Hematopoietic multipotent progenitor cell treated with erythropoietin and hydrocortisone succinate and interleukin-3 and kit ligand, for 6 days (in vitro differentiated cells): ENCODE measurements around the gene PRMT5.
"Not testable (repeated sequence)": the region's sequence is repeated elsewhere in the genome, so short reads cannot be mapped to it uniquely, and the experiment has no call there.

Source experiments
- DNase-seq: peaks from one replicate; pipeline ENCODE4 v3.0.0-alpha.2; 2015

The PRMT5 gene

DNA sequence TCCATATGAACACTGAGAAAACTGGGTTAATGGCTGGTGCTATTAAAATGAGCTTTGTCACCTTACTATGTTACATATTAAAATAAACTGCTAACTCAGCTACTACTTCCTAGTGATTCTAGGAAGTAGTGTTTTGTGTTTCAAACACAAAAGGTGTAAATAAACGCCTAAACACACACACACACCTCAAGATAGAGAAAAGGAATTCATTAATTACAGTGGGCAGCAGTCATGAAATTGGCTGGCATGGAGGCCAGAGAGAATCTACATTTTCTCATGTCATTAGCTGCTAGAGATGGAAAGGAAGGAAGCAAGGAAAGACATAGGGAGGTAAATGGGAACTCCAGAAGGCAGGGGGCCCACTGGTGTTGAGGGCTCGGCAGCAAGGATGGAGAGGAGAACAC lies 787 bp upstream of the PRMT5 start:
- DNase-seq, result no peak

DNA sequence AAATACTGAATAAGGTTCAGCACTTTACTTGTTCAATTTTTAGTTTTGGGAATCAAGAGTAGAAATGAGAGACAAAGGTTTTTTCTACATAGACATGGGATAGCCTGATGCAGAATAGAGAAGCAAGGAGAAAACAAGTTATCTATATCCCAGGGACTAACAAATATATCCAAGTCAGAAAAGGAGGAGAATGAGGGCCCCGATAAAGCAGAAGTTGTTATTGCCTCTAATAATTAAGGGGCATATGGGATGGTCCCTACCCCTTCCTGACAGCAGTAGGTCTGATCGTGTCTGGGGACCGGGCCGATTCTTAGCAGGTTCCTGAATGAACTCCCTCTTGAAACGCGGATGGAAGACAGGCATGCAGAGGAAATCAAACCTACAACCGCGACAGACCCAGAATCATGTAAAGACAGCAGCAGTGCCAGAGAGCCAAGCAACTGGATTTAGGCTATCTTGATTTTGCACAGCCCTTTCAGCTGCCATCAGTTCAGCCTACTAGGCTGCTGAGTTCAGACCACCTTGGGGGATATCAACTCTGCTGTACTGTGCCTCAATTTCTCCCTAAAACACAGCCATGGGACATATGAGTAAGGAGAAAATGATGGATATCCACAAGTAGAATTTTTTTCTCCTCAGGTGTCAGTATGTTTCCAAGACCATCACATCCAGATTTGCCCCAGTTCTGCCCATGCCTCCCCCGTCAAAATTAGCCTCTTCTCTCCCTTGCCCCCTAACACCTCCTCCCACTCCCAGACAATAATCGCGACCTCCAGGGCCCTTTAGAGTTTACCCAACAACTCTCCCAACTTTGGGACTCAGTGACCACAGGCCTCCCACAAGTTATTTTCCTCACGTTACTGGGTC lies 706 bp downstream of the PRMT5 start:
- DNase-seq, result peak; percentile 60

DNA sequence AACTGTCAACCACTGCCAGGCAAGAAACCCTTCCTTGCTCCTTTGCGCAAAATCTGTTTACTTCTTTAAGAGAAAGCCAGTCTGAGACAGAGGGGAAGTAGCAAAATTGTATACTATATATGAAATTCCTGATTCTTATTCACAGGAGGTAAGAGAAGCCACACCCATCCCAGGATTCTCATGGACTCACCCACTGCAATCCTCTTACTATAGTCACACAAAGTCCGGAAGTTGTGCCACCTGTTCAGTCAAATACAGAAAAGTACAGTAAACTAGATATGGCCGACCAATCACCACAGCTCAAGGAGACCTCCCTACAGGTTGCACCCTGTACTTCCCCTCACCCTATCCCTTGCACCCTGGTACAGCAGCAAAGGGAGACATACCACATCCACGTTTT lies 2.9 kb downstream of the PRMT5 start:
- no peak for DNase-seq

DNA sequence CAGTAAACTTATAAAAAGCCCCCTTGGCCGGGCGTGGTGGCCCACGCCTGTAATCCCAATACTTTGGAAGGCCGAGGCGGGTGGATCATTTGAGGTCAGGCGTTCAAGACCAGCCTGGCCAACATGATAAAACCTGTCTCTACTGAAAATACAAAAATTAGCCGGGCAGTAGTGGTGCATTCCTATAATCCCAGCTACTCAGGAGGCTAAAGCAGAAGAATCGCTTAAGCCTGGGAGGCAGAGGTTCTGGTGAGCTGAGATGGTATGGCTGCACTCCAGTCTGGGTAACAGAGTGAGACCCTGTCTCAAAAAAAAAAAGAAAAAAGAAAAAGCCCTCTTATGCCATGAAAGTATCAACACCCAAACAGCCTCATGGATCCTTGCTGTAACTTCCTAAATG lies 3.7 kb downstream of the PRMT5 start:
- no peak for DNase-seq

DNA sequence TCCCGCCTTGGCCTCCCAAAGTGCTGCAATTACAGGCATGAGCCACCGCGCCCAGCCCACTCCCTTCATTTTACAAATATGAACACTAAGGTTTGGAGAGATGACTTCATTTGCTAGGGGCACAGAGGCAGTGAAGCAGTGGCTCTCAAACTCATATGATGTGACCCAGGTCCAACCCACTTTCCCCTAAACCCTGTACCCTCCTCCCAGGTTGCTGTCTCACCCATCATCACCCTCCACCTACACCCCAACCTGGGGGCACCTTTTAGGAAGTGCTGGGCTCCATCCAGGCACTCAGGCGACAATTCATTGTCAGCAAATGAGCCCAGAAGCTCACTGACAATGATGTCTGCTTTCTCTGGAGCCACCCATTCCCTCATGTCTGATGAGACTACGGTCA lies 5.4 kb downstream of the PRMT5 start:
- DNase-seq, result no peak

DNA sequence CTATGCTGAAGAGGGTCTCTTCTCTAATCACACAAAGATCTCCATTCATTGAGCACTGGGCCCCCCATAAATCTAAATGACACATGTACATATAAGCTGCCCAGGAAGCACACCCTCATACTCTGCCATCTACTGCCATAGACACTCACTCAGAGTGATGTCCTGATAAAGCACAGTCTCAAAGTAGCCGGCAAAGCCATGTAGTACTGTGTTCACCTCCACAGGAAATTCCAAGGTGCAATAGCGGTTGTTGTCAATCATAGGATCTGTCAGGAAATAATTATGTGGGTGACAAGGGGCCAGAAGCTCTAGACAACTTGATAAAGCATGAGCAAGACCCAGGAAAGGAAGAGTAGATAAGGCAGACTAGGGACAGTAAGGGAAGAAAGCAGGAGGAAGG lies 6.9 kb downstream of the PRMT5 start:
- DNase-seq, result no peak

DNA sequence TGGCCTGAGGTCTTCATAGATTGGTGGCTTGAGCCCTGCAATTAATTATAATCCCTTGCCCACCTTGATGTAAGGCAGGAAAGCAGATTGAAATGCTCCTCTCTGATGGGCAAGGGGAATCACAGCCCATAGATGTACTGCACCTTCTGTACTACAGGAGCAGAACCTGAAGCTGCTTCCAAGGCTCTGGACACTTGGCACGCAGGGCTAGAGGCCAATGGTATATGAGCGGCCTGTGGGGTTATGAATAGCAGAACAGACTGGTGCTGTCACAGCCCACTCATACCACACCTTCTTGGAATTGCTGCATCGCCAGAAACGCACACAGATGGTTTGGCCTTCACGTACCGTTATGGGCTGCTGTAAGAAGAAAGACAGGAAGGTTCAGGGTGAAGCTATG lies 8.5 kb downstream of the PRMT5 start:
- DNase-seq, result no peak

DNA sequence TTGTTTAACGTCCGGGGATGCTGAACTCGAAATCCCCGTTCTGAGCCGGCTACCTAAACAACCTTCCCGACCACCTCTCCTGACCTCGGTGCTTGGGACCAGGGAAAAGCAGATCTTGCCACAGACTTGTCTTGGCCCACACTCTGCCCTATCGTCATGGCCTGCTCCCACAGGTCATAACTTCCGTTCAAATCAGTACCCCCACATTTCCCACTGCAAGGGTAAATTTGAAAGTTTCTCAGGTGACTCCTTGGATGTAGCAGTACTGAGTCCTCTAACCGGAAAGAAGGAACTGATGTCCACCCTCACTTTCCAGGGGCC lies 9.6 kb downstream of the PRMT5 start:
- no peak for DNase-seq

DNA sequence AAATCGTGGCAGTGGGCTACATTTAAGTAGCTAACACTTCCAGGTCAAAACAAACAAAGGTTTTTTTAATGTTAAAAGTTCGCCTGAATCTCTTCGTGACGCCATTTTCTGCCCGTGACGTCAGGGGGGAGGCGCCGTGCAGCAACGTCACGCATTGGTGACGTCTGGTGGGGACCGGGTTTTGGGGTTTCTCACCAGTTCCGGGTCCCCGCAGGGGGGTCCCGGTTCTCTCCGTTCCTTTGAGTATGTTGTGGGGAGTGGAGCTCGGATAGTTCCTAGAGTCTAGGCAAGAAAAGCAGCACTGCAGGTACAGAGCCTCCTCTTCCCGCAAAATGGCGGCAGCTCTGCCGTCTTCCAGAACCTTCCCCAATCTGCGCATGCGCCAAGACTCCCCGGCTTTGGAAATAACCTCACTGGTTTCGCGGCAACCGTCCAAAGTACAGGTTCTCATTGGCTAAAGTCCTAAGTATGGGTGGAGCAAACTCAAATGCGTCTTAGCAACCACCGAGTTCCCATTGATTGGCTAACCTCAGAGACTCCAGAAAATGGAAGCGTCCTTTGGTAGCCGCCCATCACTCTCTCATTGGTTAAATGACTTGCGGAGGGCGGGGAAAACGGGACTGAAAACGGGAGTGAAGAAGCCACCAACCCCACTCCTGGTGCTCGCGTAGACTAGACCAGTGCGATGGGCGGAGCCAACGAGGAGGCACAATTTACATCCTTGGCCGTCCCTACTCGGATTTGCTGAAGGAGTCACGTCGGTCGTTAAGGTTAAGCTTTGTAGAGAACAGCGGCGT lies 10.2 kb downstream of the PRMT5 start, which contains the start of gene RBM23:
Gene RBM23, minus strand, starts transcription at position 346 of the 797 bp plus-strand sequence.
- peak; percentile 100 for DNase-seq

DNA sequence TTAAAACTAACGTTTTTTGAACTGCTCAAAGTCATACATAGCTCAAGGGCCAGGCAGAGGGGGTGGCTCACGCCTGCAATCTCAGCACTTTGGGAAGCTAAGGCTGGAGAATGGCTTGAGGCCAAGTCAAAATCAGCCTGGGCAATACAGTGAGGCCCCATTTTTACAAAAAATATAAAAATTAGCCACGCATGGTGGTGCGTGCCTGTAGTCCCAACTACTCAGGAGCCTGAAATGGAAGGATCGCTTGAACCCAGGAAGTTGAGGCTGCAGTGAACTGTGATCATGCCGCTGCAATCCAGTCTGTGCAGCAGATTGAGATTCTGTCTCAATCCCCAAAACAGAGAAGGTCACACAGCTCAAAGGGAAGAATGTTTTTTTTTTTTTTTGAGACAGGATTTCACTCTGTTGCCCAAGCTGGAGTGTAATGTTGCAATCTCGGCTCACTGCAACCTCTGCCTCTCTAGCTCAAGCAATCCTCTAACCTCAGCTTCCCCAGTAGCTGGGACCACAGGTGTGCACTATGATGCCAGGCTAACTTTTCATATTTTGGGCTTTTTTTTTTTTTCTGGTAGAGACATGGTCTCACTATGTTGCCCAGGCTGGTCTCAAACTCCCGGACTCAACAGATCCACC lies 13.2 kb downstream of the PRMT5 start:
- peak; percentile 49 for DNase-seq

DNA sequence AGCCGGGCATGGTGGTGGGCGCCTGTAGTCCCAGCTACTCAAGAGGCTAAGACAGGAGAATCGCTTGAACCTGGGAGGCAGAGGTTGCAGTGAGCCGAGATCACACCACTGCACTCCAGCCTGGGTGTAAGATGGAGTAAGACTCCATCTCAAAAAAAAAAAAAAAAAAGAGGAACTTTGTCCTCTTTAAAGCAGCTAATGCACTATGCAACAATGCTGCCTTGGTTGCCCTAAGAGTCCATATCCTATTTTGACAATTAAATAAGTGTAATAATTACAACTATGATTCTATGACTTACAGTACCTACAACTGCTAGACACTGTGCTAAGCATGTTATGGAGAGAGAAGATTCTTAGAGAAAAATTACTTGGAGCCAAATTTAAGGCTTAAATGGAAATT lies 14.3 kb downstream of the PRMT5 start:
- DNase-seq, result not testable (repeated sequence)

DNA sequence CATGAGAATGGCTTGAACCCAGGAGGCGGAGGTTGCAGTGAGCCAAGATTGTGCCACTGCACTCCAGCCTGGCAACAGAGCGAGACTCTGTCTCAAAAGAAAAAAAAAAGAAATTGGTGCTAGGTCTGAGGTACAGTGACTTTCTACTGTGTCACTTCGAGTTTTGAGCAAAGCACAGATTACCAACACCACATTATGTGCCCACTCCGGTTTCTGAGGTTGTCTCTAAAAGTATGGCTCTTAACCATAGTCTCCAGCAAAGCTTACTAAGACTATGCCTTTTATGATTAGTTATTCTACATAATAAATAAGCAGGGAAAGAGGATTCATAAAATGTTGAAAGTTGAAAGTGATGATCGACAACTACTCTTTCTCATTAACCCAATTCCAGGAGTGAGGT lies 18.3 kb downstream of the PRMT5 start:
- no peak for DNase-seq

DNA sequence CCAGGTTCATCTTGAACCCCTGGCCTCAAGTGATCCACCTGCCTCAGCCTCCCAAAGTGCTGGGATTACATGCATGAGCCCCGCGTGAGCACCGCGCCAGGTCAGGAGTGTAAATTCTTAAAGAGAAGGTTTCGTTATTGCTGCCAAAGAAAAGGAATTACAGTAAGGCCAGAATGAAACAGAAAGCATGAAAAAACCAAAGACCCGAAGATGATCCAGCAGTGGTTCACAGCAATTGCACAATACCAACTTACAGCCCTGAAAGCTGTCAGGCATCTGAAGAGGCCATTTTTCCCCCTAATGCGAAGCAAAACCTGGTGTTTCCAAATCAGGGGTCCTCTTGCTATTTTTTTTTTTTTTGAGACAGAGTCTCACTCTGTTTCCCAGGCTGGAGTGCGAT lies 20.6 kb downstream of the PRMT5 start:
- no peak for DNase-seq

DNA sequence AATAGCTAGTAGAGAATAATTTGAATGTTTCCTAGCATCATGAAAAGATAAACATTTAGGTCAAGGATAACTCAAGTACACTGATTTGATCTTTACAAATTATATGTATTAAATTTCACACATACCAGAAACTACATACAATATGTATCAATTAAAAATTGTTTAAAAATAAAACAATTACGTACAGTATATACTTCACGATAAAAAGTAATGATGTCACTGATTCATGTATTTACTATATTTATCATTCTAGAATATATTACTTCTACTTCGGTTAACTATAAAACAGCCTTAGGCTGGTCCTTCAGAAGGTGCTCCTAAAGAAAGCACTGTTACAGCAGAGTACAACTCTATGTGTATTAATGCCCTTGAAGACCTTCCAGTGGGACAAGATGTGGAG lies 21.7 kb downstream of the PRMT5 start:
- DNase-seq, result no peak

DNA sequence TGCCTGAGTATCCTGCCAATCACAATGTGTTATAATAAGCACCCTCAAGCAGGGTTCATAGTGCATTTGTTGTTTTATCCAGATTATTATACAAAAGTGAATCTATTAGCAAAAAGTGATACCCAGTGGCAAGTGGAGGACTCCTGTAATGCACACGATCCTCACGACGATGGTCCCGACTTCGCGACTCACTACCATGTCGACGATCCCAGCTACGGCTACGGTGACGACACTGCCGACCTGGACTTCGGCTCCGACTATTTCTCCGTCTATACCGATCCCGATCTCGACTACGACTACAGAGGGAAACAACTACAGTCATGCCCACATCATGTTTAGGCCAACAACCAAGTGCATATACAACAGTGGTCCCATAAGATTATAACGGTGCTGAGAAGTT lies 23.1 kb downstream of the PRMT5 start:
- DNase-seq, result no peak

DNA sequence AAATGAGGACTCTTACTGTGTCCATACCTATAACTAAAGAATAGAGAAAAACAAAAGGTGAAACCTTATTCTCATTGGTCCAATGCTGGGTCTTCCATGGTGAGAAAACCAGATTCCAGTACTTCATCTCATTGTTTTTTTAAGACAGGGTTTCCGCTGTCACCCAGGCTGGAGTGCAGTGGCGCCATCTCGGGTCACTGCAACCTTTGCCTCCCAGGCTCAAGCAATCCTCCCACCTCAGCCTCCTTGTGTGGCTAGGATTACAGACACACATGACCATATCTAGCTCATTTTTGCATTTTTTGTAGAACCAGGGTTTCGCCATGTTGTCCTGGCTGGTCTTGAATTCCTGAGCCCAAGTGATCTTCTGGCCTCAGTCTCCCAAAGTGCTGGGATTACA lies 23.5 kb downstream of the PRMT5 start:
- DNase-seq, result no peak

DNA sequence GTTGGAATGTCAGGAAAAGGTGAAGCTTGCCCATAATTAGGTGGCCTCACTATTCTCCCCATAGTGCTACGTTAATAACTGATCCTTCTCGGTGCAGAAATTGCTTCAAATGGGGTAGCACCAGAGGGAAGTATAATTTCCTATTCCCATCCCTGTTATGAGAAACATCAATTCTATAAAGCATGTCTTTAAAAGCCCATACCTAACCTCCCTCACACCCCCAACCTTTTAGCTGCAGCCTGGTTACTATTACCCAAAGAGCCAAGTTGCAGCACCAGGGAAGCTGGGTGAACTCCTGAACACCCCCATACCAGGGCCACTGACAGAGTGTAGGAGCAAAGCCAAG lies 25.5 kb downstream of the PRMT5 start:
- DNase-seq, result no peak

DNA sequence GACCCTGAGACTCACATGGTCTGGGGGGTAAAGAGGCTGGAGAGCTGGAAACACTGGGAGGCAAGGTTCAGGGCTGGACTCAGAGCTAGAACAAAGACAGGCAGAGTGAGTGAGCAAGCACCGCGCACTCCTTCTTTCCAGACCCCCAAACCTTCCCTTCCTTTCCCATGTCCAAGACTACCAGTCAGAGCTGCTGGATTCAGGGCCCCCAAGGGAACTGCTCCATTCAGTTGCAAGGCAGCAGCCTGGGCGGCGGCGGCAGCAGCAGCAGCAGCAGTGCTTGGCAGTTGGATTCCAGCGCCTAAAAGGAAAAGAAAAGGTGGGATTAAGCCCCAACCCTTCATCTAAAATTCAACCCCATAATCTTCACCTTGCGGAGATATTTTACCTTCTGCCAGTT lies 27.4 kb downstream of the PRMT5 start:
- DNase-seq, result no peak

DNA sequence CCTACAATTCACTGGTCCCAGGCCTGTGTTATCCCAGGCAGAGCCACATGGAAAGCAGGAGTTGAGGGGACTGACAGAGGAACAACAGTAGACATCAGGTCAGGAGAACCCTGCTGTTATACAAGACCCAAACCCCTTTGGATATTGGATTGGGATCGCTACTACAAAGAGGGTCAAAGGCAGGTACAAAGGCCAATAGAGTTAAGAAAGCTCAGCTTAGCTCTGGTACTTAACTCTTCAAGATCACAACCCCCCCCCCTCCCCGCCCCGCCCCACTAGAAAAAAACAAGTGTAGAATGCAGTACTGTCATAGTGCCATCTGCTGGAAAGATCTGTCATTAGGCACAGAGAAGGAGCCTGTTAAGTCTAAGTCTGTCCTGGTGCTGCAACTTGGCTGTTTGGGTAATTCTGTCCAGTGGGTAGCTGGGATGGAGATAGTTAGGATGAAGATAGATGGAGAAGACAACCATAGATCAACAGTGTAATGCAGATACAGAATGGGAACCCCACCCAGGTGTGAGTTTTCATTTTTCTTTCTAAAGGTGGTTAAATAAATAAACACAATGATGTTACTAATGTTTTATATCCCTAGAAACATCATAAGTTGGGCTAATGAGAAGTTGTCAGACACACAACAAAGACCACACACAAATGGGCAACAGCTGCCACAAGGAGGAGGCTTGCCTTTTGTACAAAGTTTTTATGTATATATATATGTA lies 28.9 kb downstream of the PRMT5 start:
- DNase-seq, result peak; percentile 92

DNA sequence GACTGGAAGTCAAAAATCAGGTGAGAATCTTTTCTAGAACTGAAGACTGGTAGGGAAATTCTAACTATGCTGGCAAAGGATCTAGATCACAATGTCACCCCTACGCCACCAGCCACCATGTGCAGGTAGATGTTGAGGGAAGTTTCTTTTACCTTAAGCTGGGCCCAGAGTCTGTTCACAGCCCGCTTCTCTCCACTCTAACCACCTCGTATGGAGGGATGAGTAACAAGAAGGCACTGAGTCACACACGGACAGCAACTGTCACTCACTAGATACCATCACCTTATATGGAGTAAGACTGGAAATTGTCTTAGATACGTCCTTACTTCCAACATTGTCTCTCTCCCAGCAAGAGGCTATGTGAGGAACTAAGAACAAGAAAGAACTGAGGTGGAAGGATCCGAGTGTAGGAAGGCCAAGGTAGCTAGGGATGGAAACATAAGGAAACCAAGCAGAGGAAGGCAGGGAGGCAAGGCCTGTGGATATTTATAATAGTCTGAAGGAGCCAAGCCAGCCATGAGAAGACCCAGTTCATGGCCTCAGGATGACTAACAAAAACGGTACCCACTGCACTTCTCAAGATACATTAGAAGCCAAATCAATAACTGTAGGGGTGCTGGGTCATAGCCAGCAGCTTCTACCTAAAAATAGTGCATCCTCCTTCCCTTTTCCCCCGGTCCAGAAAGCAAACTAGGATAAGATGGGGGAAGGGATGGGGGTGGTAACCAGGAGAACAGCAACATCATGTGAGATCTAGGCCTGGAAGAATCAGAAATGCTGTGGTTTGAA lies 30.7 kb downstream of the PRMT5 start:
- DNase-seq, result no peak

DNA sequence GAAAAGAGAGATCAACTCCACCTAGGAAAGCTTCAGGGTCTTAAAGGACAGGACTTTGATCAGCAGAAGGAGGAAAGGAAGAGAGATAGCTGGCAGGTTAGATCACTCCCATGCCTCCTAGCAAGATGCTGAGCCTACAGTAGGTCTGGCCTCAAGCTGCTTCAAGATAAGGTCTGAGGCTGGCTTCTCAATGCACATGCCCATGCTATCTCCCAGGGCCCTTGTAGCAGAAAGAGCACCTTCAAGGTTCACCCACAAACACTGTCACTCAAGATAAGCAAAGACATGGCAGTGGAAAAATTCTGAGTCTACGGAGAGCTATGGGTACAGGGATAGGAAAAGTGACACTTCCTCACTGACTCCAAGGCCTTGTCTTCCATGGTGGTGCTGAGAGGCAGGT lies 31.8 kb downstream of the PRMT5 start:
- DNase-seq, result peak; percentile 97

DNA sequence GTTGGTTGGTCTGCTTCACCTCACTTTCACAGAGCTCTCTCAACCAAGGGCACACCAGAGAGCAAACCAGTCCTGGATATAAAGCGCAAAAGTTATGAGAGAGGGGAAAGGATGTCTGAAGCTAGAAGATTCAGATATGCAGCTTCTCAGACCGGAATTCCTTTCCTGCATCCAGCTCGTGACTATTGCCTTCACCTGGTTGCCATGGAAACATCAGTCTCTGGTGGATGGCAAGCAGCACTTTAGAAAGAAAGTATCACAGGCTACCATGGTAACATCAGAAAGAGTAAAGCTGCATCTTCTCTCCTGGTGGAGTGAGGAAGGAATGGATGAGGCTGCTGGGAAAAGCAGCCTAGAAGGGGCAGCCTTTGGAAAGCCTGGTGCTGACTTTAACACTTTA lies 32.4 kb downstream of the PRMT5 start:
- no peak for DNase-seq

DNA sequence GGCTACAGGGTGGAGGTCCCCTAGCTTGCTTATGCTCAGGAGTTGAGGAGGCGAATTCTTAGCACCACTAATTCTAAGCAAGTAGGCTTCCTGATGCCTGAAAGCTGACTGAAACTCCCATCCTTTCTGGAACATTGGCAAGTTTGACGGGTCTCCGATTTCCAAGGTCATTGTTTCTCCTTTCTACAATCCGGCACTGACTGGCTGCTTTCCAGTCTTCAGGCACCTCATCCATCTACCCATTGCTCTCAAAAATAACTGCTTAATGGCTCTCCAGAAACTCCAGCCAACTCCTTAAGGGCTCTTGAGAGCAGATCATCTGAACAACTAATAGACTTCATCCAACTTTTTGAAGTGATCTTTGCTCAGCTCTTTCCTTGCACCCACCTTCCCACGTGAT lies 32.8 kb downstream of the PRMT5 start:
- no peak for DNase-seq
